ENCODE measurements around the gene SCNN1A.

Gene SCNN1A

GRCh38 chr12:6334359-6334758, 41.0 kb downstream of the SCNN1A start:
- H3K79me2 ChIP-seq (ENCODE audit: insufficient read depth, low read length): no peaks in the 10 kb centered on the region
- no peak overlapping the region for H3K9ac ChIP-seq (ENCODE audit: low read length)
- no peak overlapping the region for H3K4me2 ChIP-seq (ENCODE audit: low read depth, low read length, poor library complexity, severe bottlenecking)

GRCh38 chr12:6333566-6333965, 41.8 kb downstream of the SCNN1A start:
- H3K79me2 ChIP-seq (ENCODE audit: insufficient read depth, low read length): no peaks in the 10 kb centered on the region

More at GRCh38 chr12:6334359-6334758, 41.0 kb downstream of the SCNN1A start:
- no peaks in the 10 kb centered on the region for H4K20me1 ChIP-seq (ENCODE audit: low read depth, low read length)
- H3K4me3 ChIP-seq (ENCODE audit: insufficient read depth, low read length, poor library complexity, severe bottlenecking): no peak overlapping the region
- H3K27me3 ChIP-seq (ENCODE audit: low read length): no peaks in the 10 kb centered on the region
- no peak for TF ChIP-seq CTCF (IDR thresholded peaks at IDR 0.05; ENCODE audit: insufficient read depth, low read length, poor library complexity, severe bottlenecking)
- no peak for TF ChIP-seq EZH2phosphoT487 (conservative IDR thresholded peaks at IDR 0.05; ENCODE audit: low read length)
- H3K27ac ChIP-seq (ENCODE audit: low read depth, low read length): no peak overlapping the region
- H2AFZ ChIP-seq (ENCODE audit: low read depth, low read length, severe bottlenecking): no peak overlapping the region
- H3K9me2 ChIP-seq (replicated peaks; ENCODE audit: insufficient read depth, low read length): no peaks in the 10 kb centered on the region
- no peaks in the 10 kb centered on the region for H3K36me3 ChIP-seq (ENCODE audit: low read length)
- no peaks in the 10 kb centered on the region for H3K9me3 ChIP-seq (ENCODE audit: insufficient read depth, low read length)
- H3F3A ChIP-seq (ENCODE audit: insufficient read depth): no peaks in the 10 kb centered on the region

GRCh38 chr12:6333029-6333428, 42.3 kb downstream of the SCNN1A start:
- Histone ChIP-seq H3K9me2 (replicated peaks; ENCODE audit: insufficient read depth, low read length) (no peaks in the 10 kb centered on the region), H3K79me2 (ENCODE audit: insufficient read depth, low read length) (no peaks in the 10 kb centered on the region), H3K9ac (ENCODE audit: low read length) (no peak overlapping the region), H3K4me3 (ENCODE audit: insufficient read depth, low read length, poor library complexity, severe bottlenecking) (no peak overlapping the region), H3K36me3 (ENCODE audit: low read length) (no peaks in the 10 kb centered on the region), H3K9me3 (ENCODE audit: insufficient read depth, low read length) (no peaks in the 10 kb centered on the region), H3K27ac (ENCODE audit: low read depth, low read length) (no peak overlapping the region), H3K4me2 (ENCODE audit: low read depth, low read length, poor library complexity, severe bottlenecking) (no peak overlapping the region), H3F3A (ENCODE audit: insufficient read depth) (no peaks in the 10 kb centered on the region), H2AFZ (ENCODE audit: low read depth, low read length, severe bottlenecking) (no peak overlapping the region), H4K20me1 (ENCODE audit: low read depth, low read length) (no peaks in the 10 kb centered on the region), H3K27me3 (ENCODE audit: low read length) (no peaks in the 10 kb centered on the region)
- TF ChIP-seq EZH2phosphoT487 (conservative IDR thresholded peaks at IDR 0.05; ENCODE audit: low read length) (no peak), CTCF (IDR thresholded peaks at IDR 0.05; ENCODE audit: insufficient read depth, low read length, poor library complexity, severe bottlenecking) (no peak)

More at GRCh38 chr12:6333566-6333965, 41.8 kb downstream of the SCNN1A start:
- no peaks in the 10 kb centered on the region for H3K36me3 ChIP-seq (ENCODE audit: low read length)
- no peak for TF ChIP-seq EZH2phosphoT487 (conservative IDR thresholded peaks at IDR 0.05; ENCODE audit: low read length)
- no peak for TF ChIP-seq CTCF (IDR thresholded peaks at IDR 0.05; ENCODE audit: insufficient read depth, low read length, poor library complexity, severe bottlenecking)
- no peak overlapping the region for H3K9ac ChIP-seq (ENCODE audit: low read length)
- no peak overlapping the region for H2AFZ ChIP-seq (ENCODE audit: low read depth, low read length, severe bottlenecking)
- no peaks in the 10 kb centered on the region for H3F3A ChIP-seq (ENCODE audit: insufficient read depth)
- H3K4me2 ChIP-seq (ENCODE audit: low read depth, low read length, poor library complexity, severe bottlenecking): no peak overlapping the region
- H4K20me1 ChIP-seq (ENCODE audit: low read depth, low read length): no peaks in the 10 kb centered on the region
- no peaks in the 10 kb centered on the region for H3K9me2 ChIP-seq (replicated peaks; ENCODE audit: insufficient read depth, low read length)
- H3K4me3 ChIP-seq (ENCODE audit: insufficient read depth, low read length, poor library complexity, severe bottlenecking): no peak overlapping the region
- H3K27ac ChIP-seq (ENCODE audit: low read depth, low read length): no peak overlapping the region
- H3K27me3 ChIP-seq (ENCODE audit: low read length): no peaks in the 10 kb centered on the region
- H3K9me3 ChIP-seq (ENCODE audit: insufficient read depth, low read length): no peaks in the 10 kb centered on the region
